Dermis blood vessel endothelial cell (primary cell): ENCODE results near the gene ADAMTS16. TPM values are rescaled to one million over a fixed set of nuclear protein-coding genes. Genes with fewer than 3 reads are reported as not detected.

Source experiments
- DNase-seq: peaks from one replicate; pipeline ENCODE4 v3.0.0; 2010
- total RNA-seq: library from RNA; depleted of rRNA; stranded (reverse); fragments of >200 nt; gene quantifications from 2 replicates; pipeline ENCODE4 v1.2.3, GENCODE V29; 2014

ADAMTS16 gene
- total RNA-seq, 1 donor from 2014 or later = not detected

GRCh38 chr5:5351288-5351979, 211.3 kb downstream of the ADAMTS16 start:
- DNase-seq = no peak

DNA sequence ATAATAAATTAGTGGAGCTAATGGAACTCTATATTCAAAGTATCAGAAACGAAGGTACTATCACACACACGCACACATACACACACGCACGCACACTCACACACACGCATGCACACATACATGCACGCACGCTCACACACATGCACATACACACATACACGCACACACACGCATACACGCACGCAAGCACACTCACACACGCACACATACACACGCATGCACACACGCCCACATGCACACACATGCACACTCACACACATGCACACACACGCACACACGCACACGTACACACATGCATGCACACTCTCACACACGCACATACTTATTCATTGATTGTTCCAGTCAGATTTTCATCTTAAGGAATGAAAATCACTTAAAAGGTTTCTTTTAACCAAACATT, 212.5 kb downstream of the ADAMTS16 start:
- no peak for DNase-seq

DNA sequence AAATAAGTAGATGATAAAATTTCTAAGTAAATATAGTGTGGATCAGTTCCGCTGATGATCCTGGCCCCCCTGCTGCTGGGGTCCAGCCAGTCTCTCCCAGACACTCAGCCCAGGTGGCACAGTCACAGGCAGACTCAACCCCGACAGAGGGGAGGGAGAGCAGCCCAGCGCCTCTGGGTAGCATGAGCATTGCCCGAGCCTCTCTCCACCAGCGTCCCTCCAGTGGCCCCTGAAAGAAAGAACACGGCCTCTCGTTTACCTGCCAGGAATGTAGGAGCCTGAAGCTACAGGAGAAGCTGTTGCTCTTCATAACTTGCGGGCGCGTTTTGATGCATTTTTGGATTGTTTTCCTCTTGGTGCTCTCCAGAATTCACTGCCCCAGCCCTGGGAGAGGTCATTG, 213.6 kb downstream of the ADAMTS16 start:
- no peak for DNase-seq

- no peak for DNase-seq
Measured at GRCh38 chr5:5356765-5357164, 216.6 kb downstream of the ADAMTS16 start.

GRCh38 chr5:5359618-5360017, 219.5 kb downstream of the ADAMTS16 start:
- no peak for DNase-seq

DNA sequence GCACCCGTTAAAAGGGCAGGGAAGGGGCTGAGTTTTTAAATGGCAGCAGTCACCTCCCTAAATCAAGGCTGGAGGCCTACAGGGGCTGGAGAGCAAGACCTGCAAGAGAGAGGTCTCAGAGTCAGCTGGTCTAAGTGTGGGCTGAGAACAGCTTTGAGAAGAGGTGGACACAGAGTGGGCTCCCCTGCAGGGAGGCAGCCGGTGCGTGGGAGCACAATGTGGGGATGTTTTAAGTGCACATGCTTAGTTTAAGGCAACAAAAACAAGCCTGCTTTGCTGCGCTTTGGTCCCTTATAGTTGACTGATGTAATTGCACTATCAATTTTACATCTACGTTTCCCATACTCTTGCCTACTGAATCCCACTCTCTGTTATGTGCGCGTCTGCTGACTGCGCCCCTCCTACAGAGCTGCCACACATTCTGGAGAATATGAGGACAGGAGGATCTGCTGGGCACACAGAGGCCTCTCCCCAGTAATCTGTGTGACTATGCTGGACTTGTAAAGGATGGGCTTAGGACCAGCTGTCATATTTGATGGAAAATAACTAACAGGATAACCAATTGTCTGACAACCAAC, 220.3 kb downstream of the ADAMTS16 start:
- DNase-seq = no peak

- DNase-seq = no peak
Measured at GRCh38 chr5:5360941-5361520, 220.9 kb downstream of the ADAMTS16 start.

GRCh38 chr5:5363045-5363444, 222.9 kb downstream of the ADAMTS16 start:
- DNase-seq = no peak

GRCh38 chr5:5364932-5365331, 224.8 kb downstream of the ADAMTS16 start:
- no peak for DNase-seq

DNA sequence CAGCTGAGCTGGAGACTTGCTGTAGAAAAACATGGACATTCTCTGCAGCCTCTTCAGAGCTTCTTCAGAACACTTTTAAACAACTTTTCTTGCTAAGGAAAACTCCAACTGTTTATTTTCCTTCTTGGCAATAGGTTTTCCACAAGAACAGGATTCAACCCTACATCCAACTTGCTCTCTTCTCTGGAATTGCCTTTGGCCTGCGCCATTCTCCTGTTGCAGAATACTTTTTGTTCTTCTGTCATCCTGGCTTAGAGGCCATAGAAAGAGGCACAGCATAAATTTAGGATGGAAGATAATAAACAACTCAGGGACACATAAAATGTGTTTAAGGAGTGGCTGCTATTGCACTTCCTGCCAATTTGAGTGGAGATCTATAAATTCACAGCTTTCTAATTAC, 227.6 kb downstream of the ADAMTS16 start:
- no peak for DNase-seq

- no peak for DNase-seq
Measured at GRCh38 chr5:5369051-5369605, 229.0 kb downstream of the ADAMTS16 start.
